A549 treated with ZK216348 at 1 μM for 4 hours (cell line): ENCODE results near the gene ZMAT1. TPM values are rescaled to one million over a fixed set of nuclear protein-coding genes. Genes with fewer than 3 reads are reported as not detected.

Experiments
- total RNA-seq: library from RNA; stranded (reverse); fragments of 200-300 nt; extraction: Qiagen RNA extraction; gene quantifications from 5 replicates; pipeline ENCODE4 v1.2.3, GENCODE V29; 2022; ENCODE audit warnings: low read depth

ZMAT1 gene
- total RNA-seq = 0.05 to 0.07 TPM (median 0.05 TPM) in 3 of 5 replicates, not detected in the others

DNA sequence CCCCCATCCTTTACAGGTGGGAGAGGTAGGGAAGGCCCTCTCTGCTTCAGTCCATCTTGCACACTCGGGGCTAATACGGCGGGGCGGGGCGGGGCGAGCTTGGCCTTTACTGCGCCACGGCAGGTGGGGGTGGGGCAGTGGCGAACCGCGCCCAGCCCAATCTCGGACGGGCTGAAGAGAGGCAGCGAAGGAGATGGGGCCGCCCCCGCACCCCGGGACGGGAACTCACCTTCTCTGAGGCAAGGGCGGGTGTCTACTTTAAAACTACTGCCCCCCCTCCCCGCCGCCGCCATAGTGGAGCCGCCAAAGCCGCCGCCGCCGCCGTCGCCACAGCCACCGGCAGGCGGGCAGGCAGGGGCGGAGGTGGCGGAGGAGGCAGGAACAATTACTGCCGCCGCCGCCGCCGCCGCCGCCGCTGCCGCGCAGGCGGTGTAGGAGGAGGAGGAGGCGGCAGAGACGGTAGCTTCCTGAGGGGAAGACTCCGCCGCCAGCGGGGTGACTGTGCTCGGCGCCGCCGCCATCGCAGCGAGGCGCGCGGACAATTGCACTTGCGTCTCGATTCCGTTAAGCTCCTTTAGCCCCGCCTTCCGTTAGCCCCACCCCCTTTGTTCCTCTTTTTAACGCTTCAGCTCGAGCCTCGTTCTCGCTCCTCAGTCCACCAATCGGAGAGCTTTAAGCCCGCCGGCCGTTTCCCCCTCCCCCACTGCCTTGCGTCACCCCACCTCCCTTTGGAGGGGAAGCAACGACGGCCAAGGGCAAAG is at the start of gene ZMAT1:
TSS of gene ZMAT1 (minus strand) at position 540 of the 761 bp plus-strand sequence. CDS start at position 521, 19 bp downstream.

Other genes starting within 250 kb of the ZMAT1 start
- not detected in 5 replicates for gene TCEAL2, start 193.7 kb upstream of the ZMAT1 start, total RNA-seq
- not detected in 5 replicates for gene TCEAL6, start 210.5 kb upstream of the ZMAT1 start, total RNA-seq
- not detected in 5 replicates for gene BEX5, start 223.9 kb upstream of the ZMAT1 start, total RNA-seq